K562 (cell line): ENCODE results near the gene PEX5. TPM values are rescaled to one million over a fixed set of nuclear protein-coding genes. Genes with fewer than 3 reads are reported as not detected.

Experiments used
- ATAC-seq: fragments of 200-7000 bp; cut with Tn5 transposase; 3 replicates; pipeline ENCODE4 v1.9.1; 2020; ENCODE audit warnings: moderate library complexity
- BruUV-seq: library from RNA; stranded (reverse); fragments of 400-500 nt; replicated peaks from 2 replicates; lab custom pipeline; 2021; lab: Mats Ljungman, UMichigan
- CTCF ChIA-PET: fragments of 300-600 bp; formaldehyde crosslinking; extraction: SDS; loops from one replicate; lab custom pipeline; 2021; ENCODE audit warnings: low intra/inter-chr PET ratio; lab: Yijun Ruan, JAX
- POLR2A ChIA-PET: fragments of 300-600, 350-650 bp; sonication (Branson Sonifier 250); formaldehyde crosslinking; extraction: SDS; loops from one replicate; lab custom pipeline; 2021; ENCODE audit warnings: antibody characterized with exemption, inconsistent platforms; lab: Yijun Ruan, JAX
- DNase-seq, 4 experiments: peaks; one replicate each; pipeline versions ENCODE4 v3.0.0 to v3.0.0-alpha.2; 2011 to 2018; ENCODE audit warnings: low spot score in 3 of 4, mixed read lengths in 3 of 4; ENCODE audit errors: extremely low read depth in 1 of 4
- FAIRE-seq: peaks from 2 replicates; lab custom pipeline; 2011; peaks lifted over from hg19 to GRCh38; lab: Jason Lieb, UNC
- H2AFZ ChIP-seq: 2 replicates; pipeline ENCODE4 v1.6.0; 2011; ENCODE audit warnings: low read depth, low read length, control low read depth, inconsistent platforms
- H3K27ac ChIP-seq: fragments of 200-600 bp; 3 replicates; pipeline ENCODE4 v1.8.0; 2011; ENCODE audit warnings: low read depth, mild to moderate bottlenecking, control low read depth, inconsistent platforms, low read length, moderate library complexity, mixed read lengths; ENCODE audit errors: extremely low read depth
- H3K27me3 ChIP-seq, 2 experiments: fragments of 300-600 bp in 1 of 2; 2 replicates in 1 of 2; 3 replicates in 1 of 2; pipeline versions ENCODE4 v1.6.0 to v1.8.0; 2011; ENCODE audit warnings: inconsistent platforms in 2 of 2, low read length in 2 of 2, mild to moderate bottlenecking in 1 of 2, mixed read lengths in 1 of 2, moderate library complexity in 1 of 2; ENCODE audit not compliant: control insufficient read depth in 2 of 2, insufficient read depth in 2 of 2
- H3K36me3 ChIP-seq: fragments of 300-600 bp; 3 replicates; pipeline ENCODE4 v1.8.0; 2011; ENCODE audit warnings: mild to moderate bottlenecking, low read length, inconsistent platforms; ENCODE audit not compliant: control insufficient read depth, insufficient read depth
- H3K4me1 ChIP-seq, 2 experiments: fragments of 200-600 bp in 1 of 2; replicated peaks in 1 of 2; 2 replicates in 1 of 2; 3 replicates in 1 of 2; pipeline versions ENCODE4 v1.5.1 to v1.8.0; 2011; ENCODE audit warnings: inconsistent platforms in 2 of 2, low read length in 2 of 2, mild to moderate bottlenecking in 1 of 2, mixed read lengths in 1 of 2, moderate library complexity in 1 of 2; ENCODE audit not compliant: control insufficient read depth in 2 of 2, insufficient read depth in 2 of 2
- H3K4me2 ChIP-seq: 2 replicates; pipeline ENCODE4 v1.6.1; 2011; ENCODE audit warnings: low read length, control low read depth, inconsistent platforms, mixed read lengths; ENCODE audit not compliant: insufficient read depth
- H3K4me3 ChIP-seq: fragments of 200-600 bp; sonication (generic), shearing (Covaris generic); 2 replicates; pipeline ENCODE4 v1.5.1; 2016; ENCODE audit warnings: control low read depth, inconsistent platforms
- H3K79me2 ChIP-seq: fragments of 200-600 bp; 3 replicates; pipeline ENCODE4 v1.8.0; 2011; ENCODE audit warnings: low read length, inconsistent platforms; ENCODE audit not compliant: control insufficient read depth, insufficient read depth
- H3K9ac ChIP-seq, 2 experiments: 2 replicates each; pipeline versions ENCODE4 v1.6.0 to v1.6.1; 2011; ENCODE audit warnings: low read depth in 2 of 2, low read length in 2 of 2, control low read depth in 1 of 2, inconsistent platforms in 1 of 2, mild to moderate bottlenecking in 1 of 2, mixed read lengths in 1 of 2; ENCODE audit not compliant: insufficient read depth in 1 of 2
- H3K9me1 ChIP-seq: one replicate; pipeline ENCODE4 v1.6.0; 2011; ENCODE audit warnings: inconsistent platforms, mild to moderate bottlenecking, low read length, moderate library complexity; ENCODE audit not compliant: control insufficient read depth, insufficient read depth
- H3K9me3 ChIP-seq: replicated peaks from 2 replicates; pipeline ENCODE4 v1.5.1; 2011; ENCODE audit warnings: low read depth, low read length, inconsistent platforms; ENCODE audit not compliant: control insufficient read depth, insufficient read depth
- H4K20me1 ChIP-seq: replicated peaks from 2 replicates; pipeline ENCODE4 v1.6.1; 2011; ENCODE audit warnings: low read length, inconsistent platforms, mixed read lengths; ENCODE audit not compliant: control insufficient read depth, insufficient read depth
- BRD4 ChIP-seq: fragments of 200-600 bp; sonication (generic); IDR thresholded peaks from 2 replicates; pipeline ENCODE4 v1.6.1; 2017; ENCODE audit warnings: inconsistent platforms
- DEAF1 ChIP-seq: fragments of 450-650 bp; formaldehyde crosslinking; IDR thresholded peaks from 2 replicates; pipeline ENCODE4 v1.4.0; 2020; ENCODE audit warnings: mild to moderate bottlenecking, moderate library complexity
- GATAD2B ChIP-seq: fragments of 450-650 bp; IDR thresholded peaks from 2 replicates; pipeline ENCODE4 v1.6.1; 2017; ENCODE audit warnings: mild to moderate bottlenecking, borderline replicate concordance
- GMEB1 ChIP-seq: fragments of 250-450 bp; sonication (Bioruptor Pico); IDR thresholded peaks from 2 replicates; pipeline ENCODE4 v1.4.0; 2020; ENCODE audit warnings: mild to moderate bottlenecking
- MEF2A ChIP-seq: IDR thresholded peaks from 2 replicates; pipeline ENCODE4 v1.6.1; 2011; ENCODE audit warnings: low read depth, mild to moderate bottlenecking, low read length, moderate library complexity; ENCODE audit not compliant: control insufficient read depth
- RBM25 ChIP-seq: fragments of 200-400 bp; formaldehyde crosslinking; IDR thresholded peaks from 2 replicates; pipeline ENCODE4 v1.6.1; 2018; ENCODE audit warnings: low read length, low read depth, moderate library complexity; ENCODE audit not compliant: severe bottlenecking
- REST ChIP-seq, 2 experiments: fragments of 450-650 bp; formaldehyde crosslinking in 1 of 2; IDR thresholded peaks; 2 replicates each; pipeline versions ENCODE4 v1.4.0 to v1.6.1; 2014 to 2020; ENCODE audit warnings: mild to moderate bottlenecking in 2 of 2, borderline replicate concordance in 1 of 2, low read depth in 1 of 2
- RHOXF2B ChIP-seq: fragments of 250-450 bp; sonication (Bioruptor Pico); conservative IDR thresholded peaks from 2 replicates; pipeline ENCODE4 v1.5.1; 2021
- TBP ChIP-seq: optimal IDR thresholded peaks from 2 replicates; pipeline ENCODE3; 2011; ENCODE audit warnings: low read depth, low read length, improper control_type of control experiment
- ZNF316 ChIP-seq: fragments of 450-650 bp; IDR thresholded peaks from 2 replicates; pipeline ENCODE4 v1.6.1; 2016
- ZNF780A ChIP-seq: fragments of 250-450 bp; sonication (Bioruptor Pico); IDR thresholded peaks from 2 replicates; pipeline ENCODE4 v1.5.0; 2021; ENCODE audit warnings: mild to moderate bottlenecking
- WGBS: fragments of 100-300 bp; shearing (Covaris generic); methylation state at CpG from one replicate; pipeline ENCODE4 v1.1.6; 2016; ENCODE audit warnings: low coverage, mixed read lengths; ENCODE audit not compliant: insufficient coverage; ENCODE audit errors: missing lambda C conversion rate; 5-methylcytosine and 5-hydroxymethylcytosine counted together
- in situ Hi-C: fragments of 300-500 bp; cut with MboI; formaldehyde crosslinking; loops from 4 replicates; pipeline ENCODE4 v1.15.0; 2018; ENCODE audit warnings: inconsistent platforms, mixed read lengths
- intact Hi-C: fragments of 100-400 bp; cut with micrococcal nuclease; formaldehyde crosslinking; loops from 2 replicates; pipeline ENCODE4 v1.14.2; 2022
- polyA plus RNA-seq, 8 experiments: library from polyadenylated mRNA; depleted of rRNA in 4 of 8; stranded (reverse) in 5 of 8; unstranded in 3 of 8; fragments of >200 nt; fragmentation: Nextera tagmentation in 2 of 8; fragmentation: Illumina TruSeq in 1 of 8; extraction: Ambion mirVana in 2 of 8; extraction: Trizol in 1 of 8; gene quantifications; 2 replicates each; pipeline versions ENCODE4 v1.2.1 to v1.2.3, GENCODE V29; 2011 to 2014; ENCODE audit warnings: inconsistent platforms in 1 of 8, missing spikeins in 1 of 8
- total RNA-seq, 7 experiments: library from RNA; depleted of rRNA in 6 of 7; stranded (reverse); fragments of >200 nt in 6 of 7; fragmentation: Illumina TruSeq in 2 of 7; extraction: Trizol in 2 of 7; gene quantifications; 2 replicates each; pipeline versions ENCODE4 v1.2.1 to v1.2.3, GENCODE V29; 2011 to 2021; ENCODE audit warnings: low replicate concordance in 1 of 7

The PEX5 gene
- total and polyA plus RNA-seq, 9 of the 15 experiments (the other 6 are each of a cell fraction or from before 2014, with no cell fraction given): 1.4 to 26.1 (median 14.0) TPM

GRCh38 chr12:7154042-7154441, 35.4 kb upstream of the PEX5 start:
- ChIA-PET CTCF (no interaction called here), POLR2A (interaction anchor here (1.1 to 1.7 kb wide), 2 partner anchors 9 to 11 kb away, joined by 4 to 5 read pairs; no protein-coding TSS in a partner anchor)
- Histone ChIP-seq H3K36me3 (peaks cover 19% of the 10 kb centered on the region; the same call in 2 of the 3 replicates), H3K4me1 (peaks cover 0 to 9% of the 10 kb centered on the region in 2 experiments; a peak in 2 of 5 replicates), H2AFZ (no peak overlapping the region), H3K27me3 (no peaks in the 10 kb centered on the region), H3K4me3 (no peak overlapping the region), H3K27ac (no peak overlapping the region), H3K79me2 (no peaks in the 10 kb centered on the region), H3K9me1 (no peaks in the 10 kb centered on the region), H4K20me1 (no peaks in the 10 kb centered on the region), H3K9ac (no peak overlapping the region), H3K9me3 (no peaks in the 10 kb centered on the region), H3K4me2 (no peak overlapping the region)
- no peak for DNase-seq
- WGBS: 62% methylated on average over 4 of the region's 6 CpGs
- ATAC-seq: no peak
- in situ Hi-C loops: no loop called here
- no peak for FAIRE-seq
- no TSS peak for BruUV-seq
- intact Hi-C loops: no loop called here
- TF ChIP-seq GMEB1 (CRISPR knock-in tag) (no peak), GATAD2B (no peak), MEF2A (no peak), ZNF780A (CRISPR knock-in tag) (no peak), REST (IDR thresholded peaks at IDR 0.05; ENCODE audit: borderline replicate concordance) (no peak), REST (CRISPR knock-in tag; IDR thresholded peaks at IDR 0.05; ENCODE audit: low read depth) (no peak), ZNF316 (no peak), DEAF1 (CRISPR knock-in tag) (no peak), TBP (no peak), RHOXF2B (CRISPR knock-in tag) (no peak), RBM25 (no peak), BRD4 (no peak)
